SK-N-SH (cell line): ENCODE results near the gene DSG1. TPM values are rescaled to one million over a fixed set of nuclear protein-coding genes. Genes with fewer than 3 reads are reported as not detected.
"Not testable (repeated sequence)": the region's sequence is repeated elsewhere in the genome, so short reads cannot be mapped to it uniquely, and the experiment has no call there.

Experiments used
- CTCF ChIA-PET: fragments of 300-600, 350-600 bp; formaldehyde crosslinking; extraction: SDS; loops from one replicate; lab custom pipeline; 2021; lab: Yijun Ruan, JAX
- POLR2A ChIA-PET: fragments of 350-600 bp; sonication (Branson Sonifier 250); formaldehyde crosslinking; extraction: SDS; loops from one replicate; lab custom pipeline; 2020; ENCODE audit warnings: antibody characterized with exemption, inconsistent platforms; lab: Yijun Ruan, JAX
- DNase-seq: peaks from one replicate; pipeline ENCODE4 v3.0.0; 2012
- H2AFZ ChIP-seq: fragments of 200-600 bp; sonication (generic); 2 replicates; pipeline ENCODE4 v1.8.1; 2016; ENCODE audit warnings: antibody characterized with exemption, mild to moderate bottlenecking, low read depth
- H3F3A ChIP-seq: fragments of 200-600 bp; sonication (generic); replicated peaks from 2 replicates; pipeline ENCODE3; 2016; ENCODE audit warnings: antibody characterized with exemption, mild to moderate bottlenecking; ENCODE audit not compliant: insufficient read depth
- H3K27ac ChIP-seq, 2 experiments: fragments of 200-500 bp in 1 of 2; fragments of 200-600 bp in 1 of 2; sonication (Bioruptor generic) in 1 of 2; sonication (generic), shearing (Covaris generic) in 1 of 2; 2 replicates each; pipeline versions ENCODE4 v1.5.1 to v1.6.1; 2014 to 2016; ENCODE audit warnings: low read depth in 2 of 2, inconsistent platforms in 1 of 2, low read length in 1 of 2, mild to moderate bottlenecking in 1 of 2, mixed read lengths in 1 of 2
- H3K27me3 ChIP-seq: fragments of 200-600 bp; sonication (generic), shearing (Covaris generic); 2 replicates; pipeline ENCODE4 v1.6.1; 2016; ENCODE audit warnings: mixed run types; ENCODE audit not compliant: insufficient read depth
- H3K36me3 ChIP-seq, 2 experiments: fragments of 200-500 bp in 1 of 2; fragments of 200-600 bp in 1 of 2; sonication (Bioruptor generic) in 1 of 2; sonication (generic) in 1 of 2; replicated peaks in 1 of 2; 2 replicates each; pipeline versions ENCODE3 to v1.5.1; 2014 to 2016; ENCODE audit warnings: low read length in 1 of 2, mild to moderate bottlenecking in 1 of 2; ENCODE audit not compliant: insufficient read depth in 2 of 2, control insufficient read depth in 1 of 2
- H3K4me1 ChIP-seq, 2 experiments: fragments of 200-500 bp in 1 of 2; fragments of 200-600 bp in 1 of 2; sonication (Bioruptor generic) in 1 of 2; sonication (generic), shearing (Covaris generic) in 1 of 2; 2 replicates each; pipeline versions ENCODE4 v1.5.1 to v1.6.1; 2014 to 2016; ENCODE audit warnings: low read depth in 1 of 2, low read length in 1 of 2, mixed run types in 1 of 2; ENCODE audit not compliant: insufficient read depth in 2 of 2, control insufficient read depth in 1 of 2
- H3K4me2 ChIP-seq: fragments of 200-600 bp; sonication (generic), shearing (Covaris generic); 2 replicates; pipeline ENCODE4 v1.6.1; 2017; ENCODE audit warnings: mixed run types
- H3K4me3 ChIP-seq, 2 experiments: fragments of 200-500 bp in 1 of 2; fragments of 200-600 bp in 1 of 2; sonication (Bioruptor generic) in 1 of 2; sonication (generic), shearing (Covaris generic) in 1 of 2; 2 replicates each; pipeline versions ENCODE4 v1.5.1 to v1.8.1; 2014 to 2016; ENCODE audit warnings: low read depth in 2 of 2, inconsistent platforms in 1 of 2, low read length in 1 of 2, mild to moderate bottlenecking in 1 of 2, mixed read lengths in 1 of 2, moderate library complexity in 1 of 2
- H3K79me2 ChIP-seq: fragments of 200-600 bp; sonication (generic); 2 replicates; pipeline ENCODE4 v1.8.1; 2017; ENCODE audit warnings: mild to moderate bottlenecking; ENCODE audit not compliant: insufficient read depth
- H3K9ac ChIP-seq: fragments of 200-600 bp; sonication (generic); 2 replicates; pipeline ENCODE4 v1.6.1; 2017; ENCODE audit warnings: mixed run types
- H3K9me2 ChIP-seq: fragments of 200-600 bp; sonication (generic); 2 replicates; pipeline ENCODE4 v1.6.1; 2017; ENCODE audit warnings: mixed run types
- H3K9me3 ChIP-seq: fragments of 200-600 bp; sonication (generic); 2 replicates; pipeline ENCODE4 v1.6.1; 2017; ENCODE audit warnings: mixed run types, mild to moderate bottlenecking, moderate library complexity
- H4K20me1 ChIP-seq: fragments of 200-600 bp; sonication (generic); 2 replicates; pipeline ENCODE4 v1.6.1; 2017; ENCODE audit warnings: mild to moderate bottlenecking, mixed run types; ENCODE audit not compliant: insufficient read depth
- ELF1 ChIP-seq: IDR thresholded peaks from 2 replicates; pipeline ENCODE4 v1.4.0; 2012
- EZH2phosphoT487 ChIP-seq: fragments of 200-600 bp; sonication (generic); IDR thresholded peaks from 2 replicates; pipeline ENCODE4 v1.6.1; 2017; ENCODE audit warnings: low read depth, mixed run types, mild to moderate bottlenecking, antibody characterized with exemption, moderate library complexity, borderline replicate concordance
- FOXM1 ChIP-seq: IDR thresholded peaks from 2 replicates; pipeline ENCODE4 v1.4.0; 2012; ENCODE audit warnings: low read depth, mild to moderate bottlenecking
- GABPA ChIP-seq: IDR thresholded peaks from 2 replicates; pipeline ENCODE4 v1.4.0; 2012; ENCODE audit warnings: low read depth, mild to moderate bottlenecking
- GATA2 ChIP-seq: sonication (generic); formaldehyde crosslinking; IDR thresholded peaks from 2 replicates; pipeline ENCODE4 v1.5.0; 2020; ENCODE audit warnings: mild to moderate bottlenecking, missing genetic modification reagents
- MXI1 ChIP-seq: IDR thresholded peaks from 2 replicates; pipeline ENCODE4 v1.6.1; 2012; ENCODE audit warnings: mild to moderate bottlenecking, low read depth, low read length, improper control_type of control experiment
- NRF1 ChIP-seq: IDR thresholded peaks from 2 replicates; pipeline ENCODE4 v1.6.1; 2012; ENCODE audit warnings: low read depth, mild to moderate bottlenecking, low read length
- POLR2AphosphoS5 ChIP-seq: IDR thresholded peaks from 2 replicates; pipeline ENCODE4 v1.6.1; 2012; ENCODE audit warnings: low read depth, low read length
- RAD21 ChIP-seq: IDR thresholded peaks from 2 replicates; pipeline ENCODE4 v1.6.1; 2012; ENCODE audit warnings: mild to moderate bottlenecking, low read length
- RCOR1 ChIP-seq: fragments of 150-350 bp; IDR thresholded peaks from 2 replicates; pipeline ENCODE4 v1.6.1; 2017; ENCODE audit warnings: antibody characterized with exemption, low read length
- SIN3A ChIP-seq: IDR thresholded peaks from 2 replicates; pipeline ENCODE4 v1.6.1; 2012; ENCODE audit warnings: low read depth, mild to moderate bottlenecking, low read length, moderate library complexity, borderline replicate concordance
- TAF1 ChIP-seq: IDR thresholded peaks from 2 replicates; pipeline ENCODE4 v1.6.1; 2012; ENCODE audit warnings: low read depth, mild to moderate bottlenecking, low read length, moderate library complexity, borderline replicate concordance
- TEAD4 ChIP-seq: IDR thresholded peaks from 2 replicates; pipeline ENCODE4 v1.4.0; 2012; ENCODE audit warnings: mild to moderate bottlenecking, borderline replicate concordance; ENCODE audit not compliant: insufficient read depth
- WGBS: methylation state at CpG from one replicate; pipeline ENCODE4 v1.1.6; 2017; ENCODE audit warnings: low lambda C conversion rate; 5-methylcytosine and 5-hydroxymethylcytosine counted together
- polyA plus RNA-seq, 3 experiments: library from polyadenylated mRNA; depleted of rRNA; stranded (reverse); fragments of >200 nt; gene quantifications; 2 replicates each; pipeline ENCODE4 v1.2.3, GENCODE V29; 2012
- TF ChIP-seq, protein P1 (sequence below): IDR thresholded peaks from 2 replicates; pipeline ENCODE4 v1.4.0; 2012; ENCODE audit warnings: low read depth
- TF ChIP-seq, protein P2 (sequence below): fragments of 150-350 bp; IDR thresholded peaks from 2 replicates; pipeline ENCODE4 v1.6.1; 2017; ENCODE audit warnings: antibody characterized with exemption, low read length, low read depth, borderline replicate concordance

The DSG1 gene
- polyA plus RNA-seq, 1 of the 3 experiments (the other 2 are of a cell fraction) = not detected

DNA sequence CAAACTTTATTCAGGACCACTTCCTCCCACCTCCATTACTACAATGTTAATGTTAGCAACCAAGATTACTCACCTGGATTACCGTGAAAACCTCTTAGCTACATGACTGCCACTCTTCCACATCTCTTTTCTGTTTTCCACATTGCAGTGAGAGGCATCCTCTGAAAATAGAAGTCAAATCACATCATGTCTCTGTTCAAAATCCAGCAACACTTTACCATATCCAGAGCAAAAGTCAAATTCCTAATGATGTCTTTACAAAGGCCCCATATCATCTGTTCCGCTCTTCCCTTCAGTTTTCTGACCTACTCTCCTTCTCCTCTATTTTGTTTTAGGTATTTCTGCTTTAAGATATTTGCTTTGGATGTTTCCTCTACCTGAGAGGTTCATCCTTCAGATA, 37.5 kb upstream of the DSG1 start (continued):
- no peak for TF ChIP-seq MXI1
- no peak for TF ChIP-seq TAF1
- TF ChIP-seq RCOR1 = no peak
- TF ChIP-seq, all 33 proteins: peak for 0

DNA sequence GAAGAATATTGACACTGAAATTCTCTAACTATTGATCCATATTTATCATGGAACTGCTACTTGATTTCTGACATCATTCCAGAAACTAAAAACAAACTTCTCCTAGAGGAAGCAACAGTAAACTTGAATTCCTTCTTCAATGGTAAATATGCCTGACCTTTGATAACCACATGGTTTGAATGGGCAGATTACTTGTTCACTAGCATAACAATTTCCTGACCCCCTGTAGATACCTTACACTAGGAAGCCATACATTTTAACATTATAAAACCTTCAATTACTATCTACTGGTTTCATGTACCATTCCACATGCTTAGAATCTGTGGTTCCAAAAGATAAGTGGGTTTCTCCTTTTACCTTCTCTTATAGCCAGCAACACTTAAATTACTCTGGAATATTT, 36.5 kb upstream of the DSG1 start:
- H3K9me3 ChIP-seq = no peaks in the 10 kb centered on the region
- ChIA-PET CTCF (no interaction called here), POLR2A (no interaction called here)
- no peaks in the 10 kb centered on the region; the same call in 1 of the 2 replicates for H3K27me3 ChIP-seq
- H3K4me1 ChIP-seq = no peaks in the 10 kb centered on the region
- H3K27ac ChIP-seq = no peak overlapping the region
- H4K20me1 ChIP-seq = no peaks in the 10 kb centered on the region
- no peak overlapping the region for H3K9ac ChIP-seq
- TF ChIP-seq GATA2 (CRISPR knock-in tag) (no peak), TAF1 (no peak), POLR2AphosphoS5 (no peak), FOXM1 (no peak), NRF1 (no peak), EZH2phosphoT487 (no peak), TEAD4 (no peak), GABPA (no peak), ELF1 (no peak), RCOR1 (no peak), SIN3A (no peak), RAD21 (no peak)
- TF ChIP-seq, protein P1, sequence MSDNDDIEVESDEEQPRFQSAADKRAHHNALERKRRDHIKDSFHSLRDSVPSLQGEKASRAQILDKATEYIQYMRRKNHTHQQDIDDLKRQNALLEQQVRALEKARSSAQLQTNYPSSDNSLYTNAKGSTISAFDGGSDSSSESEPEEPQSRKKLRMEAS = no peak
- TF ChIP-seq, protein P2, sequence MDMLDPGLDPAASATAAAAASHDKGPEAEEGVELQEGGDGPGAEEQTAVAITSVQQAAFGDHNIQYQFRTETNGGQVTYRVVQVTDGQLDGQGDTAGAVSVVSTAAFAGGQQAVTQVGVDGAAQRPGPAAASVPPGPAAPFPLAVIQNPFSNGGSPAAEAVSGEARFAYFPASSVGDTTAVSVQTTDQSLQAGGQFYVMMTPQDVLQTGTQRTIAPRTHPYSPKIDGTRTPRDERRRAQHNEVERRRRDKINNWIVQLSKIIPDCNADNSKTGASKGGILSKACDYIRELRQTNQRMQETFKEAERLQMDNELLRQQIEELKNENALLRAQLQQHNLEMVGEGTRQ = no peak
- H3K4me3 ChIP-seq = no peak overlapping the region
- H3K79me2 ChIP-seq = no peaks in the 10 kb centered on the region
- H3K36me3 ChIP-seq = no peaks in the 10 kb centered on the region
- no peak for DNase-seq
- no peak overlapping the region for H3K4me2 ChIP-seq
- no peak overlapping the region for H2AFZ ChIP-seq
- H3K9me2 ChIP-seq = no peaks in the 10 kb centered on the region
- H3F3A ChIP-seq = no peaks in the 10 kb centered on the region

DNA sequence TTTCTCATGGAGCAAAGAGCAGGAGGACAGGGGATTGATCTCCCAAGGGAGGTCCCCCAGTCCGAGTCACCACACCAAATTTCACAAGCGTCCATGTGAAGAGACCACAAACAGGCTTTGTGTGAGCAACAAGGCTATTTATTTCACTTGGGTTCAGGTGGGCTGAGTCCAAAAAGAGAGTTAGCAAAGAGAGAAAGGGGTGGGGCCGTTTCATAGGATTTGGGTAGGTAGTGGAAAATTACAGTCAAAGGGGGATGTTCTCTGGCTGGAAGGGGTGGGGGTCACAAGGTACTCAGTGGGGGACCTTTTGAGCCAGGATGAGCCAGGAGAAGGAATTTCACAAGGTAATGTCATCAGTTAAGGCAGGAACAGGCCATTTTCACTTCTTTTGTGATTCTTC, 28.5 kb upstream of the DSG1 start:
- H3K36me3 ChIP-seq, CTCF ChIA-PET, H3K4me2 ChIP-seq, H4K20me1 ChIP-seq, H3K27ac ChIP-seq, H3K4me1 ChIP-seq, H3K27me3 ChIP-seq, H3K9me3 ChIP-seq, DNase-seq, H3F3A ChIP-seq, H3K9me2 ChIP-seq, H3K9ac ChIP-seq, POLR2A ChIA-PET, H3K4me3 ChIP-seq, H2AFZ ChIP-seq, H3K79me2 ChIP-seq: not testable (repeated sequence)
- WGBS = 1% methylated on average over 3 of the region's 3 CpGs
